ENCODE data around the gene RTP2.

DNA sequence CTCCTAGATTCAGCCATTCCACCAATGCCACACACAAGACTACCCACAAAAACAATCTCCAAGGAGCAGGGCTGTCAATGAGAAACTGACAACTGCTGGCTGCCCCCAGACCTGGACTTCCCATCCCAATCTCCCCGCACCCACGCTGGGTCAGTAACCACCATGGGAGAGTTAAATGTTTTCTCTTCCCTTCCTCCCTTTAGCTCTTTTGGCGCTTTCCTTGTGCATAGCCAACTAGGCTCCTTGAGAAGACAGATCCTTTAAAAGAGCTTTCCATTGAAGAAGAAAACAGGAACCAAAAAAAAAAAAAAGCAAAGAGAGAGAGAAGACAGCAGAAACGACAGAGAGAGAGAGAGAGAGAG, 34.6 kb upstream of the RTP2 start:
- TF ChIP-seq, protein P1, sequence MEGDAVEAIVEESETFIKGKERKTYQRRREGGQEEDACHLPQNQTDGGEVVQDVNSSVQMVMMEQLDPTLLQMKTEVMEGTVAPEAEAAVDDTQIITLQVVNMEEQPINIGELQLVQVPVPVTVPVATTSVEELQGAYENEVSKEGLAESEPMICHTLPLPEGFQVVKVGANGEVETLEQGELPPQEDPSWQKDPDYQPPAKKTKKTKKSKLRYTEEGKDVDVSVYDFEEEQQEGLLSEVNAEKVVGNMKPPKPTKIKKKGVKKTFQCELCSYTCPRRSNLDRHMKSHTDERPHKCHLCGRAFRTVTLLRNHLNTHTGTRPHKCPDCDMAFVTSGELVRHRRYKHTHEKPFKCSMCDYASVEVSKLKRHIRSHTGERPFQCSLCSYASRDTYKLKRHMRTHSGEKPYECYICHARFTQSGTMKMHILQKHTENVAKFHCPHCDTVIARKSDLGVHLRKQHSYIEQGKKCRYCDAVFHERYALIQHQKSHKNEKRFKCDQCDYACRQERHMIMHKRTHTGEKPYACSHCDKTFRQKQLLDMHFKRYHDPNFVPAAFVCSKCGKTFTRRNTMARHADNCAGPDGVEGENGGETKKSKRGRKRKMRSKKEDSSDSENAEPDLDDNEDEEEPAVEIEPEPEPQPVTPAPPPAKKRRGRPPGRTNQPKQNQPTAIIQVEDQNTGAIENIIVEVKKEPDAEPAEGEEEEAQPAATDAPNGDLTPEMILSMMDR (IDR thresholded peaks at IDR 0.05) = no peak
- no peak for TF ChIP-seq POLR2AphosphoS5 (IDR thresholded peaks at IDR 0.05)
- no peak for TF ChIP-seq POLR2A (IDR thresholded peaks at IDR 0.05)

All from prostate gland (tissue), 2 donors.